Measurements from ENCODE around the gene MAPK9. TPM values are rescaled to one million over a fixed set of nuclear protein-coding genes. Genes with fewer than 3 reads are reported as not detected.

Gene MAPK9
- total and polyA plus RNA-seq, 2 experiments from 2014 or later: 17.8 to 31.3 TPM

DNA sequence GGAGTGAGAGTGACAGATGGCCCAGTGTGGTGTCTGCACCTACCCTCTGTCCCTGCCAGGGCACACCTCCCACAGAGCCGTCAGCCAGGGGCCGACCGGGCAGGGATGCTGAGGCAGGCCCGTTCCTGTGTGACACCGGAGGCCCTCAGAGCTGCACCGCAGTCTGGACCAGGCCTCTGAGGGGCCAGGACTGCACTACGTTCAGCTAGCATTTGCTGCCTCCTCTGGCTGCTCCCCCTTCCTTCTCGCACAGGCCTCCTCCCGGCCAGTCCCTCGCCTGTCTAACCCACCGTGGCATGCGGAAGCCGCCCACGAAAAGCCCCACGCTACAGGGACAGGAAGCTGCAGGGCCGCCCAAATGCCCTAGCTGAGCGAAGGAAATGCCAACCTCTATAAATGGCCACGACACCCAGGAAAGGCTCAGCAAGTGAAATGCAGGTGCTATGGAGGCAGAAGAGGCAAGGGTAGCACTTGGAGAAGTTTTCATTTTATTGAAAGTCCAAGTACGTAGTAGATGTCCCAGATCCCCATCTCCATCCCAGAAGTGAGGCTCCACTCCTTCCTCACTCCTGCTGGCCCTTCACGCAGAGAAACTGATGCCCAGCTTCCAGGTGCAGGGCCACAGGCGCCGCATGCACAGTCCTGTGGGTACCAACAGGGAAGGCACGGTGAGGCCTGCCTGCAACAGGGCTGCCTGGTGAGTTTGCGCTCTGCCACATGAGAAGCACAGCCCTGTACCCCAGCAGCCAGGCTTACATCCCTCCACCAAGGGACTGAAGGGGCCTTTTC, 38.7 kb downstream of the MAPK9 start:
- Histone ChIP-seq H3K4me3 (no peak overlapping the region), H3K9me2 (replicated peaks; ENCODE audit: insufficient read depth) (no peaks in the 10 kb centered on the region), H3K27me3 (no peaks in the 10 kb centered on the region), H3K4me1 (ENCODE audit: insufficient read depth) (no peaks in the 10 kb centered on the region), H3K36me3 (replicated peaks; ENCODE audit: insufficient read depth, low read depth) (peaks cover 8% of the 10 kb centered on the region), H3K79me2 (no peaks in the 10 kb centered on the region), H2AFZ (no peak overlapping the region), H3K9me3 (ENCODE audit: low read depth) (peaks cover 21% of the 10 kb centered on the region), H3K4me2 (no peak overlapping the region), H3K27ac (no peak overlapping the region), H4K20me1 (ENCODE audit: insufficient read depth, poor library complexity, severe bottlenecking) (no peaks in the 10 kb centered on the region)
- WGBS (ENCODE audit: low lambda C conversion rate, missing lambda C conversion rate): 97% methylated on average over 24 of the region's 24 CpGs
- no peak for DNase-seq (ENCODE audit: low spot score)
- TF ChIP-seq, protein P1, sequence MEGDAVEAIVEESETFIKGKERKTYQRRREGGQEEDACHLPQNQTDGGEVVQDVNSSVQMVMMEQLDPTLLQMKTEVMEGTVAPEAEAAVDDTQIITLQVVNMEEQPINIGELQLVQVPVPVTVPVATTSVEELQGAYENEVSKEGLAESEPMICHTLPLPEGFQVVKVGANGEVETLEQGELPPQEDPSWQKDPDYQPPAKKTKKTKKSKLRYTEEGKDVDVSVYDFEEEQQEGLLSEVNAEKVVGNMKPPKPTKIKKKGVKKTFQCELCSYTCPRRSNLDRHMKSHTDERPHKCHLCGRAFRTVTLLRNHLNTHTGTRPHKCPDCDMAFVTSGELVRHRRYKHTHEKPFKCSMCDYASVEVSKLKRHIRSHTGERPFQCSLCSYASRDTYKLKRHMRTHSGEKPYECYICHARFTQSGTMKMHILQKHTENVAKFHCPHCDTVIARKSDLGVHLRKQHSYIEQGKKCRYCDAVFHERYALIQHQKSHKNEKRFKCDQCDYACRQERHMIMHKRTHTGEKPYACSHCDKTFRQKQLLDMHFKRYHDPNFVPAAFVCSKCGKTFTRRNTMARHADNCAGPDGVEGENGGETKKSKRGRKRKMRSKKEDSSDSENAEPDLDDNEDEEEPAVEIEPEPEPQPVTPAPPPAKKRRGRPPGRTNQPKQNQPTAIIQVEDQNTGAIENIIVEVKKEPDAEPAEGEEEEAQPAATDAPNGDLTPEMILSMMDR (IDR thresholded peaks at IDR 0.05; ENCODE audit: poor library complexity): no peak
- no peak for TF ChIP-seq EZH2phosphoT487 (IDR thresholded peaks at IDR 0.05; ENCODE audit: low read depth, severe bottlenecking, unreplicated experiment)
- TF ChIP-seq EZH2 (IDR thresholded peaks at IDR 0.05; ENCODE audit: borderline replicate concordance): no peak

DNA sequence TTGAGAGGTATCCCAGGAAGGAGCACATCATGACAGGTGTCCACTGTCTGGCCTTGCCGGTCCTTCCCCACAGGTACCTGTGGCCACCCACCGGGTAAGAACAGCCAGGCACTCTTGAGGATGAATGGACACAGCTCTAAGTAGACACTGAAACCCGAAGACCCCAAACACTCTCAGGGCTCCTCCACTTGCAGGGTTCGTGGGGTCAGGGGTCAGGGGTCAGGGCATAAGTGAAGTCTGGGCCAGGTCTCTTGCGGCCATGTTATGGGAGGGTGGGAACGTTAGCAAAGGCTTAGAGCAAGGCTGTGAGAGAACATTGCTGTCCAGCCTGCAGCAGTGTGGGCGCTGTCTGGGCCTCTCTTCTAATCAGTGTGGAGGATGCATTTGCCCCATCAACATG, 40.0 kb downstream of the MAPK9 start:
- H3K79me2 ChIP-seq: no peaks in the 10 kb centered on the region
- no peaks in the 10 kb centered on the region for H3K27me3 ChIP-seq
- H3K9me2 ChIP-seq (replicated peaks; ENCODE audit: insufficient read depth): no peaks in the 10 kb centered on the region
- H3K27ac ChIP-seq: no peak overlapping the region
- no peaks in the 10 kb centered on the region for H3K36me3 ChIP-seq (replicated peaks; ENCODE audit: insufficient read depth, low read depth)
- no peaks in the 10 kb centered on the region for H4K20me1 ChIP-seq (ENCODE audit: insufficient read depth, poor library complexity, severe bottlenecking)
- H3K4me1 ChIP-seq (ENCODE audit: insufficient read depth): no peaks in the 10 kb centered on the region
- peaks cover 8% of the 10 kb centered on the region for H3K9me3 ChIP-seq (ENCODE audit: low read depth)
- whole genome bisulfite sequencing (ENCODE audit: low lambda C conversion rate, missing lambda C conversion rate): 99% methylated on average over 7 of the region's 7 CpGs
- no peak overlapping the region for H2AFZ ChIP-seq
- H3K4me3 ChIP-seq: no peak overlapping the region
- no peak for TF ChIP-seq EZH2 (IDR thresholded peaks at IDR 0.05; ENCODE audit: borderline replicate concordance)
- TF ChIP-seq, protein P1 (IDR thresholded peaks at IDR 0.05; ENCODE audit: poor library complexity): no peak
- TF ChIP-seq EZH2phosphoT487 (IDR thresholded peaks at IDR 0.05; ENCODE audit: low read depth, severe bottlenecking, unreplicated experiment): no peak
- no peak overlapping the region for H3K4me2 ChIP-seq
- no peak for DNase-seq (ENCODE audit: low spot score)

DNA sequence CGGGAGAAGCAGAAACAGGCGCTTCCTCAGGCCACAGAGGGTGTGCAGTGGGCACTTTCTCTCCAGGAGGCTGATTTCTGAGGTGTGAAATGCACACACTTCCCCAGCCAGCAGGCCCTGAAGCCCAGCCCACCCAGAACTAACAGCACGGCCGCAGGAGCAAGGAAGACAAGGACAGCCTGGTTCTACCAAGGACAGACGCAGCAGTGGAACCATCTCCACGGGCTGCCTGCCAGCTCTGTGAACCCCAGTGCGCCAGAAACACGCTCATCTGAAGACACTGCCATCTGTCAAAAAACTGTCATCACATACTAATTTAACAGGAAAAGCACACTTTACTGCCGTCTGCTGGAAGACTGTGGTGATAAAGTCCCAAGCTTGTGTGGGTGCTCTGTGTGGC, 40.7 kb downstream of the MAPK9 start:
- H3K4me1 ChIP-seq (ENCODE audit: insufficient read depth): no peaks in the 10 kb centered on the region
- H3K9me3 ChIP-seq (ENCODE audit: low read depth): peaks cover 7% of the 10 kb centered on the region
- H3K27ac ChIP-seq: no peak overlapping the region
- no peaks in the 10 kb centered on the region for H3K36me3 ChIP-seq (replicated peaks; ENCODE audit: insufficient read depth, low read depth)
- no peaks in the 10 kb centered on the region for H3K79me2 ChIP-seq
- no peaks in the 10 kb centered on the region for H4K20me1 ChIP-seq (ENCODE audit: insufficient read depth, poor library complexity, severe bottlenecking)
- no peak overlapping the region for H3K4me3 ChIP-seq
- 92% methylated on average over 9 of the region's 9 CpGs for WGBS (ENCODE audit: low lambda C conversion rate, missing lambda C conversion rate)
- H3K4me2 ChIP-seq: no peak overlapping the region
- DNase-seq (ENCODE audit: low spot score): no peak
- TF ChIP-seq EZH2phosphoT487 (IDR thresholded peaks at IDR 0.05; ENCODE audit: low read depth, severe bottlenecking, unreplicated experiment) (no peak), EZH2 (IDR thresholded peaks at IDR 0.05; ENCODE audit: borderline replicate concordance) (no peak)
- TF ChIP-seq, protein P1 (IDR thresholded peaks at IDR 0.05; ENCODE audit: poor library complexity): no peak
- no peaks in the 10 kb centered on the region for H3K9me2 ChIP-seq (replicated peaks; ENCODE audit: insufficient read depth)
- H3K27me3 ChIP-seq: no peaks in the 10 kb centered on the region
- no peak overlapping the region for H2AFZ ChIP-seq
